Lower lobe of right lung (tissue), 2 donors: Measurements from ENCODE around the gene C11orf58. TPM values are rescaled to one million over a fixed set of nuclear protein-coding genes. Genes with fewer than 3 reads are reported as not detected.

Experiments
- ATAC-seq, 2 donors: fragments of 200-7000 bp; cut with Tn5 transposase; one replicate each; pipeline ENCODE4 v1.9.1; 2020 to 2022; ENCODE audit warnings: mild to moderate bottlenecking in 2 of 2, moderate library complexity in 2 of 2
- DNase-seq: peaks from one replicate; pipeline ENCODE4 v3.0.0-alpha.2; 2020
- H3K27ac ChIP-seq: fragments of 200-600 bp; one replicate; pipeline ENCODE4 v1.8.0; 2022
- H3K27me3 ChIP-seq: fragments of 200-600 bp; one replicate; pipeline ENCODE4 v1.8.0; 2022; ENCODE audit warnings: low read depth
- H3K36me3 ChIP-seq: fragments of 200-600 bp; one replicate; pipeline ENCODE4 v1.8.0; 2022; ENCODE audit warnings: mild to moderate bottlenecking
- H3K4me1 ChIP-seq: fragments of 200-600 bp; one replicate; pipeline ENCODE4 v1.8.0; 2022
- H3K4me3 ChIP-seq: fragments of 200-600 bp; one replicate; pipeline ENCODE4 v1.8.0; 2022; ENCODE audit warnings: mild to moderate bottlenecking
- H3K9me3 ChIP-seq: fragments of 200-600 bp; one replicate; pipeline ENCODE4 v1.8.0; 2022
- CTCF ChIP-seq: fragments of 200-600 bp; IDR thresholded peaks from one replicate; pipeline ENCODE4 v1.8.0; 2022; ENCODE audit warnings: antibody characterized with exemption, mild to moderate bottlenecking
- intact Hi-C: fragments of 100-400 bp; cut with DNase I; formaldehyde crosslinking; loops from one replicate; pipeline ENCODE4 v1.11.0; 2022
- total RNA-seq: library from RNA; stranded (reverse); fragmentation: NEBNext Ultra II Directional; extraction: Animal tissue kit (Norgen Biotek cat#: 25700); gene quantifications from one replicate; pipeline ENCODE4 v1.2.1, GENCODE V29; 2021
- donor health status: DM: no; HTN: yes; CAD: no; lungs with severe emphysema.

The C11orf58 gene
- total RNA-seq, 1 donor from 2014 or later, result 104 TPM

GRCh38 chr11:16773981-16774935, 35.8 kb downstream of the C11orf58 start:
- H3K27ac ChIP-seq, result no peak overlapping the region
- intact Hi-C loops, result no loop called here
- TF ChIP-seq CTCF, result no peak
- ATAC-seq (no peak), DNase-seq (no peak)
- no peaks in the 10 kb centered on the region for H3K9me3 ChIP-seq
- H3K4me1 ChIP-seq, result no peaks in the 10 kb centered on the region
- no peak overlapping the region for H3K4me3 ChIP-seq
- no peaks in the 10 kb centered on the region for H3K27me3 ChIP-seq
- peaks cover 3% of the 10 kb centered on the region for H3K36me3 ChIP-seq

- Histone ChIP-seq H3K4me3 (no peak overlapping the region), H3K36me3 (peaks cover 3% of the 10 kb centered on the region), H3K9me3 (no peaks in the 10 kb centered on the region), H3K27ac (no peak overlapping the region), H3K27me3 (no peaks in the 10 kb centered on the region), H3K4me1 (no peaks in the 10 kb centered on the region)
- ATAC-seq (no peak), DNase-seq (no peak)
- no peak for TF ChIP-seq CTCF
- intact Hi-C loops, result no loop called here
Measured at GRCh38 chr11:16774936-16775613, 36.6 kb downstream of the C11orf58 start.

- ATAC-seq, result no peak
- intact Hi-C loops, result no loop called here
Measured at GRCh38 chr11:16775614-16776283, 37.3 kb downstream of the C11orf58 start.

GRCh38 chr11:16776711-16777612, 38.5 kb downstream of the C11orf58 start:
- intact Hi-C loops, result no loop called here
- no peaks in the 10 kb centered on the region for H3K4me1 ChIP-seq
- ATAC-seq, result no peak
- no peak overlapping the region for H3K27ac ChIP-seq
- H3K27me3 ChIP-seq, result no peaks in the 10 kb centered on the region
- H3K4me3 ChIP-seq, result no peak overlapping the region
- TF ChIP-seq CTCF, result no peak
- DNase-seq, result no peak
- peaks cover 3% of the 10 kb centered on the region for H3K36me3 ChIP-seq
- H3K9me3 ChIP-seq, result no peaks in the 10 kb centered on the region

More at GRCh38 chr11:16775614-16776283, 37.3 kb downstream of the C11orf58 start:
- H3K4me3 ChIP-seq, result no peak overlapping the region
- H3K4me1 ChIP-seq, result no peaks in the 10 kb centered on the region
- DNase-seq, result no peak
- H3K27ac ChIP-seq, result no peak overlapping the region
- peaks cover 3% of the 10 kb centered on the region for H3K36me3 ChIP-seq
- no peaks in the 10 kb centered on the region for H3K9me3 ChIP-seq
- TF ChIP-seq CTCF, result no peak
- H3K27me3 ChIP-seq, result no peaks in the 10 kb centered on the region

- ATAC-seq, result no peak
- no peak for TF ChIP-seq CTCF
- Histone ChIP-seq H3K9me3 (no peaks in the 10 kb centered on the region), H3K27me3 (no peaks in the 10 kb centered on the region), H3K27ac (no peak overlapping the region), H3K4me1 (no peaks in the 10 kb centered on the region), H3K4me3 (no peak overlapping the region), H3K36me3 (peaks cover 3% of the 10 kb centered on the region)
- intact Hi-C loops, result no loop called here
- no peak for DNase-seq
Measured at GRCh38 chr11:16777613-16777975, 39.1 kb downstream of the C11orf58 start.
